HepG2 (cell line): Measurements from ENCODE around the gene ESR2. TPM values are rescaled to one million over a fixed set of nuclear protein-coding genes. Genes with fewer than 3 reads are reported as not detected.

Source experiments
- ARID4A ChIP-seq: sonication (generic); formaldehyde crosslinking; IDR thresholded peaks from 2 replicates; pipeline ENCODE4 v1.5.0; 2020; ENCODE audit warnings: mild to moderate bottlenecking, missing genetic modification reagents, borderline replicate concordance
- CCDC6 ChIP-seq: sonication (generic); formaldehyde crosslinking; IDR thresholded peaks from 2 replicates; pipeline ENCODE4 v1.8.1; 2022; ENCODE audit warnings: mild to moderate bottlenecking, missing genetic modification reagents, moderate library complexity
- DDIT3 ChIP-seq: sonication (generic); formaldehyde crosslinking; IDR thresholded peaks from 2 replicates; pipeline ENCODE4 v1.4.0; 2020; ENCODE audit warnings: mild to moderate bottlenecking, missing genetic modification reagents
- DNMT1 ChIP-seq: sonication (generic); formaldehyde crosslinking; IDR thresholded peaks from 2 replicates; pipeline ENCODE4 v1.5.1; 2020; ENCODE audit warnings: mild to moderate bottlenecking, missing genetic modification reagents
- KDM6A ChIP-seq: IDR thresholded peaks from 2 replicates; pipeline ENCODE4 v1.6.1; 2016; ENCODE audit warnings: low read depth
- NCOA1 ChIP-seq: sonication (generic); formaldehyde crosslinking; IDR thresholded peaks from 2 replicates; pipeline ENCODE4 v1.9.0; 2021; ENCODE audit warnings: missing genetic modification reagents
- NFATC3 ChIP-seq: sonication (generic); formaldehyde crosslinking; IDR thresholded peaks from 2 replicates; pipeline ENCODE4 v1.5.1; 2020; ENCODE audit warnings: mild to moderate bottlenecking, missing genetic modification reagents
- SATB2 ChIP-seq: sonication (generic); formaldehyde crosslinking; IDR thresholded peaks from 2 replicates; pipeline ENCODE4 v1.5.0; 2020; ENCODE audit warnings: missing genetic modification reagents
- SOX6 ChIP-seq, 2 experiments: fragments of 450-650 bp in 1 of 2; sonication (generic) in 1 of 2; formaldehyde crosslinking in 1 of 2; IDR thresholded peaks; 2 replicates each; pipeline versions ENCODE4 v1.4.0 to v1.6.1; 2017 to 2020; ENCODE audit warnings: antibody characterized with exemption in 1 of 2, mild to moderate bottlenecking in 1 of 2, missing genetic modification reagents in 1 of 2
- STAT5B ChIP-seq: sonication (generic); formaldehyde crosslinking; IDR thresholded peaks from 2 replicates; pipeline ENCODE4 v1.4.0; 2020; ENCODE audit warnings: missing genetic modification reagents
- SUZ12 ChIP-seq: fragments of 150-350 bp; IDR thresholded peaks from 2 replicates; pipeline ENCODE4 v1.6.1; 2014; ENCODE audit warnings: low read depth, low read length
- ZFYVE20 ChIP-seq: sonication (generic); formaldehyde crosslinking; IDR thresholded peaks from 2 replicates; pipeline ENCODE4 v1.8.0; 2023; ENCODE audit warnings: low read depth, mild to moderate bottlenecking, moderate library complexity, missing genetic modification reagents, borderline replicate concordance
- ZIK1 ChIP-seq: sonication (generic); formaldehyde crosslinking; IDR thresholded peaks from 2 replicates; pipeline ENCODE4 v1.5.0; 2020; ENCODE audit warnings: mild to moderate bottlenecking, low read depth, missing genetic modification reagents, borderline replicate concordance
- ZMYM3 ChIP-seq: sonication (generic); formaldehyde crosslinking; IDR thresholded peaks from 2 replicates; pipeline ENCODE4 v1.5.1; 2020; ENCODE audit warnings: mild to moderate bottlenecking, missing genetic modification reagents
- ZNF543 ChIP-seq: sonication (generic); formaldehyde crosslinking; IDR thresholded peaks from 2 replicates; pipeline ENCODE4 v1.4.0; 2020; ENCODE audit warnings: mild to moderate bottlenecking, missing genetic modification reagents
- ZNF556 ChIP-seq: sonication (generic); formaldehyde crosslinking; IDR thresholded peaks from 2 replicates; pipeline ENCODE4 v1.4.0; 2020; ENCODE audit warnings: mild to moderate bottlenecking, missing genetic modification reagents, borderline replicate concordance
- ZNF580 ChIP-seq: IDR thresholded peaks from 2 replicates; pipeline ENCODE4 v1.6.1; 2016; ENCODE audit warnings: low read depth, borderline replicate concordance
- ZNF724P ChIP-seq: sonication (generic); formaldehyde crosslinking; IDR thresholded peaks from 2 replicates; pipeline ENCODE4 v1.8.0; 2022; ENCODE audit warnings: missing genetic modification reagents, borderline replicate concordance
- ZNF773 ChIP-seq: sonication (generic); formaldehyde crosslinking; IDR thresholded peaks from 2 replicates; pipeline ENCODE4 v1.4.0; 2020; ENCODE audit warnings: missing genetic modification reagents, borderline replicate concordance
- polyA plus RNA-seq, 8 experiments: library from polyadenylated mRNA; depleted of rRNA in 3 of 8; stranded (reverse) in 7 of 8; unstranded in 1 of 8; fragments of >200 nt; fragmentation: Illumina TruSeq in 4 of 8; extraction: Trizol in 4 of 8; gene quantifications; 2 replicates each; pipeline versions ENCODE4 v1.2.1 to v1.2.3, GENCODE V29; 2011 to 2016; ENCODE audit warnings: low read depth in 4 of 8, missing spikeins in 1 of 8, mixed read lengths in 1 of 8; ENCODE audit not compliant: insufficient read depth in 1 of 8
- total RNA-seq, 5 experiments: library from RNA; depleted of rRNA; stranded (reverse); fragments of >200 nt; fragmentation: Illumina TruSeq; extraction: Trizol; gene quantifications; 2 replicates each; pipeline ENCODE4 v1.2.3, GENCODE V29; 2016; ENCODE audit warnings: low read depth in 1 of 5
- TF ChIP-seq, protein P1 (sequence below): sonication (generic); formaldehyde crosslinking; IDR thresholded peaks from 2 replicates; pipeline ENCODE4 v1.4.0; 2020; ENCODE audit warnings: missing genetic modification reagents
- TF ChIP-seq, protein P2 (sequence below): sonication (generic); formaldehyde crosslinking; IDR thresholded peaks from 2 replicates; pipeline ENCODE4 v1.8.0; 2022; ENCODE audit warnings: mild to moderate bottlenecking, missing genetic modification reagents

ESR2 gene
- total and polyA plus RNA-seq, 2 of the 13 experiments (the other 11 are each of a cell fraction or from before 2014, with no cell fraction given), result 0.01 to 0.04 TPM

GRCh38 chr14:64338616-64339316, 44.6 kb upstream of the ESR2 start (continued):
- no peak for TF ChIP-seq ZNF543
- no peak for TF ChIP-seq SUZ12
- TF ChIP-seq CCDC6 (CRISPR knock-in tag), result no peak; the same call in 1 of the 2 replicates
- no peak for TF ChIP-seq DDIT3 (CRISPR knock-in tag)
- TF ChIP-seq ZFYVE20 (CRISPR knock-in tag), result no peak
- TF ChIP-seq, protein P1, sequence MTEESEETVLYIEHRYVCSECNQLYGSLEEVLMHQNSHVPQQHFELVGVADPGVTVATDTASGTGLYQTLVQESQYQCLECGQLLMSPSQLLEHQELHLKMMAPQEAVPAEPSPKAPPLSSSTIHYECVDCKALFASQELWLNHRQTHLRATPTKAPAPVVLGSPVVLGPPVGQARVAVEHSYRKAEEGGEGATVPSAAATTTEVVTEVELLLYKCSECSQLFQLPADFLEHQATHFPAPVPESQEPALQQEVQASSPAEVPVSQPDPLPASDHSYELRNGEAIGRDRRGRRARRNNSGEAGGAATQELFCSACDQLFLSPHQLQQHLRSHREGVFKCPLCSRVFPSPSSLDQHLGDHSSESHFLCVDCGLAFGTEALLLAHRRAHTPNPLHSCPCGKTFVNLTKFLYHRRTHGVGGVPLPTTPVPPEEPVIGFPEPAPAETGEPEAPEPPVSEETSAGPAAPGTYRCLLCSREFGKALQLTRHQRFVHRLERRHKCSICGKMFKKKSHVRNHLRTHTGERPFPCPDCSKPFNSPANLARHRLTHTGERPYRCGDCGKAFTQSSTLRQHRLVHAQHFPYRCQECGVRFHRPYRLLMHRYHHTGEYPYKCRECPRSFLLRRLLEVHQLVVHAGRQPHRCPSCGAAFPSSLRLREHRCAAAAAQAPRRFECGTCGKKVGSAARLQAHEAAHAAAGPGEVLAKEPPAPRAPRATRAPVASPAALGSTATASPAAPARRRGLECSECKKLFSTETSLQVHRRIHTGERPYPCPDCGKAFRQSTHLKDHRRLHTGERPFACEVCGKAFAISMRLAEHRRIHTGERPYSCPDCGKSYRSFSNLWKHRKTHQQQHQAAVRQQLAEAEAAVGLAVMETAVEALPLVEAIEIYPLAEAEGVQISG (CRISPR knock-in tag), result peak; percentile 35
- no peak for TF ChIP-seq STAT5B (CRISPR knock-in tag)
- peak; percentile 46; the same call in 1 of the 2 replicates for TF ChIP-seq ZMYM3 (CRISPR knock-in tag)
- TF ChIP-seq ZNF580 (CRISPR knock-in tag), result peak; percentile 49; the same call in 1 of the 2 replicates
- TF ChIP-seq, protein P2, sequence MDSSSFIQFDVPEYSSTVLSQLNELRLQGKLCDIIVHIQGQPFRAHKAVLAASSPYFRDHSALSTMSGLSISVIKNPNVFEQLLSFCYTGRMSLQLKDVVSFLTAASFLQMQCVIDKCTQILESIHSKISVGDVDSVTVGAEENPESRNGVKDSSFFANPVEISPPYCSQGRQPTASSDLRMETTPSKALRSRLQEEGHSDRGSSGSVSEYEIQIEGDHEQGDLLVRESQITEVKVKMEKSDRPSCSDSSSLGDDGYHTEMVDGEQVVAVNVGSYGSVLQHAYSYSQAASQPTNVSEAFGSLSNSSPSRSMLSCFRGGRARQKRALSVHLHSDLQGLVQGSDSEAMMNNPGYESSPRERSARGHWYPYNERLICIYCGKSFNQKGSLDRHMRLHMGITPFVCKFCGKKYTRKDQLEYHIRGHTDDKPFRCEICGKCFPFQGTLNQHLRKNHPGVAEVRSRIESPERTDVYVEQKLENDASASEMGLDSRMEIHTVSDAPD (CRISPR knock-in tag), result no peak
- TF ChIP-seq DNMT1 (CRISPR knock-in tag), result no peak
- TF ChIP-seq ZNF724P, result no peak
- TF ChIP-seq ARID4A (CRISPR knock-in tag), result peak; percentile 7; the same call in 1 of the 2 replicates
- TF ChIP-seq ZNF773 (CRISPR knock-in tag), result no peak
- no peak for TF ChIP-seq NFATC3
- TF ChIP-seq NCOA1 (CRISPR knock-in tag), result no peak
- TF ChIP-seq SATB2 (CRISPR knock-in tag), result no peak
- no peak for TF ChIP-seq KDM6A
- TF ChIP-seq SOX6 (IDR thresholded peaks at IDR 0.05), result no peak
- peak; percentile 40 for TF ChIP-seq SOX6 (CRISPR knock-in tag; IDR thresholded peaks at IDR 0.05)
- TF ChIP-seq ZNF556 (CRISPR knock-in tag), result peak; percentile 65; the same call in 1 of the 2 replicates
- TF ChIP-seq ZIK1 (CRISPR knock-in tag), result no peak
